ENCODE data around the gene MIPEP.

Gene MIPEP

GRCh38 chr13:23771956-23772355 lies 117.2 kb downstream of the MIPEP start:
- no peak overlapping the region for H3K27ac ChIP-seq

DNA sequence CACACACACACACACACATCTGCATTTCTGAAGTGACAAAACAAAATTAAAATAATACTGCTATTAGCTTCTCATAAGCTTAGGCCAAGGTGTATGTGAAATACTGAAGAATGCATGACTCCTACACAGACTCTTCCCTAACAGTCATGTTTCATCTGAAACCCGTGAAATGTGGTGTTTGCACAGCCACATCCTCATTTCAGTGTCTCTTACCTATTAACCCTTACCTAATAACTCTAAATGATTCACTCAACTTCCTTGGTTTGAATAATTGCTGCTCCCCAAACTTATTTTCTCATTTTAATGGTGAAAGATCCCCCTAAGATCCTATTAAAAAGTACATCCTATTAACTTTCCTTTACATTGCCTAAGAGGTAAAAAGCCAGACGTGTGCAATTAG lies 117.6 kb downstream of the MIPEP start:
- no peak overlapping the region for H3K4me3 ChIP-seq (IDR thresholded peaks at IDR 0.05; ENCODE audit: insufficient read depth, low read depth, low read length)
- H3K36me3 ChIP-seq (ENCODE audit: insufficient read depth), result no peaks in the 10 kb centered on the region
- H3K9ac ChIP-seq, result no peak overlapping the region
- H3K4me2 ChIP-seq, result no peak overlapping the region
- no peak overlapping the region for H3K27ac ChIP-seq
- H3K79me2 ChIP-seq (ENCODE audit: insufficient read depth, low read depth), result no peaks in the 10 kb centered on the region
- no peaks in the 10 kb centered on the region for H4K20me1 ChIP-seq (ENCODE audit: insufficient read depth)
- H3K27me3 ChIP-seq (ENCODE audit: insufficient read depth, low read depth), result no peaks in the 10 kb centered on the region
- H2AFZ ChIP-seq (ENCODE audit: low read depth), result no peak overlapping the region
- peaks cover 31% of the 10 kb centered on the region for H3K4me1 ChIP-seq (ENCODE audit: low read depth, poor library complexity, severe bottlenecking)
- no peak for TF ChIP-seq CTCF (conservative IDR thresholded peaks at IDR 0.05; ENCODE audit: low read depth, low read length)

More at GRCh38 chr13:23771956-23772355, 117.2 kb downstream of the MIPEP start:
- no peak overlapping the region for H3K4me2 ChIP-seq
- peaks cover 35% of the 10 kb centered on the region for H3K4me1 ChIP-seq (ENCODE audit: low read depth, poor library complexity, severe bottlenecking)
- no peaks in the 10 kb centered on the region for H3K36me3 ChIP-seq (ENCODE audit: insufficient read depth)
- no peaks in the 10 kb centered on the region for H3K27me3 ChIP-seq (ENCODE audit: insufficient read depth, low read depth)
- no peak overlapping the region for H3K4me3 ChIP-seq (IDR thresholded peaks at IDR 0.05; ENCODE audit: insufficient read depth, low read depth, low read length)
- H2AFZ ChIP-seq (ENCODE audit: low read depth), result no peak overlapping the region
- no peaks in the 10 kb centered on the region for H3K79me2 ChIP-seq (ENCODE audit: insufficient read depth, low read depth)
- H4K20me1 ChIP-seq (ENCODE audit: insufficient read depth), result no peaks in the 10 kb centered on the region
- no peak overlapping the region for H3K9ac ChIP-seq
- TF ChIP-seq CTCF (conservative IDR thresholded peaks at IDR 0.05; ENCODE audit: low read depth, low read length), result no peak

- TF ChIP-seq CTCF (conservative IDR thresholded peaks at IDR 0.05; ENCODE audit: low read depth, low read length), result no peak
- no peaks in the 10 kb centered on the region for H3K79me2 ChIP-seq (ENCODE audit: insufficient read depth, low read depth)
- no peak overlapping the region for H3K4me2 ChIP-seq
- H2AFZ ChIP-seq (ENCODE audit: low read depth), result no peak overlapping the region
- H3K27ac ChIP-seq, result no peak overlapping the region
- H3K9ac ChIP-seq, result no peak overlapping the region
- H3K4me1 ChIP-seq (ENCODE audit: low read depth, poor library complexity, severe bottlenecking), result peaks cover 26% of the 10 kb centered on the region
- no peaks in the 10 kb centered on the region for H4K20me1 ChIP-seq (ENCODE audit: insufficient read depth)
- no peaks in the 10 kb centered on the region for H3K27me3 ChIP-seq (ENCODE audit: insufficient read depth, low read depth)
- H3K36me3 ChIP-seq (ENCODE audit: insufficient read depth), result no peaks in the 10 kb centered on the region
- no peak overlapping the region for H3K4me3 ChIP-seq (IDR thresholded peaks at IDR 0.05; ENCODE audit: insufficient read depth, low read depth, low read length)
These were observed 118.2 kb downstream of the MIPEP start for GRCh38 chr13:23770973-23771372.

DNA sequence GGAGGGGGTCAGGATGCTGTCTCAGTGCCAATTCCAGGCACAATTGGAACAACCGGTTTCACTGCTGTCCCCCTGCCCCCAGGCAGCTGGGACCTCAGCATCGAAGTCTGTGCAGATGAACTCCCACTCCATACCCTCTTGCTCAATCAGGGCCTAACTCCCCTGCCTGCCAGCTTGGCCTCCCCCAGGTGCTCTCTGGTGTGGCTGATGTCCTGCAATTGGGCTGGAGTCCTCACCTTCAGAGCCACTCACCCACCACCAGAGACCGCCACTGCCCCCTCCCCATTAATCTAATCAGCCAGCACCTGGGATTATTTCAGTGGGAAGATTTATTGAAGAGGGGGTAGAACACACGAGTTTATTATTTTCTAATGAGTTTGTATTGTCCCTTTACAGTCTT lies 118.8 kb downstream of the MIPEP start:
- Histone ChIP-seq H3K27me3 (ENCODE audit: insufficient read depth, low read depth) (no peaks in the 10 kb centered on the region), H2AFZ (ENCODE audit: low read depth) (no peak overlapping the region), H3K4me3 (IDR thresholded peaks at IDR 0.05; ENCODE audit: insufficient read depth, low read depth, low read length) (no peak overlapping the region), H3K4me1 (ENCODE audit: low read depth, poor library complexity, severe bottlenecking) (peaks cover 26% of the 10 kb centered on the region), H3K36me3 (ENCODE audit: insufficient read depth) (no peaks in the 10 kb centered on the region), H3K79me2 (ENCODE audit: insufficient read depth, low read depth) (no peaks in the 10 kb centered on the region), H3K27ac (no peak overlapping the region), H4K20me1 (ENCODE audit: insufficient read depth) (no peaks in the 10 kb centered on the region), H3K9ac (no peak overlapping the region), H3K4me2 (no peak overlapping the region)
- TF ChIP-seq CTCF (conservative IDR thresholded peaks at IDR 0.05; ENCODE audit: low read depth, low read length), result no peak
